OCI-LY3 (cell line): ENCODE results near the gene TEX48.

Experiments used
- H2AFZ ChIP-seq: fragments of 200-600, 300-600 bp; shearing (Covaris generic); 2 replicates; pipeline ENCODE4 v1.6.0; 2014; ENCODE audit warnings: antibody characterized with exemption, low read depth, low read length
- H3K27ac ChIP-seq: fragments of 200-600, 300-600 bp; sonication (generic); 2 replicates; pipeline ENCODE4 v1.5.1; 2014; ENCODE audit warnings: mild to moderate bottlenecking, low read length, moderate library complexity, mixed read lengths
- H3K27me3 ChIP-seq: fragments of 200-600, 300-600 bp; sonication (generic); 2 replicates; pipeline ENCODE4 v1.6.1; 2014; ENCODE audit warnings: low read depth, low read length, mixed read lengths
- H3K36me3 ChIP-seq: fragments of 200-600, 300-600 bp; sonication (generic); replicated peaks from 2 replicates; pipeline ENCODE3; 2014; ENCODE audit warnings: low read depth, low read length, mixed read lengths
- H3K4me1 ChIP-seq: fragments of 300-600, 200-600 bp; sonication (generic); 2 replicates; pipeline ENCODE4 v1.6.1; 2014; ENCODE audit warnings: low read length, mixed read lengths
- H3K4me2 ChIP-seq: fragments of 200-600, 300-600 bp; sonication (generic); 2 replicates; pipeline ENCODE4 v1.6.1; 2014; ENCODE audit warnings: low read length, mixed read lengths
- H3K4me3 ChIP-seq: fragments of 300-600, 200-600 bp; sonication (generic); 2 replicates; pipeline ENCODE4 v1.5.1; 2014; ENCODE audit warnings: antibody characterized with exemption, mild to moderate bottlenecking, low read length, moderate library complexity
- H3K79me2 ChIP-seq: fragments of 300-600, 200-600 bp; shearing (Covaris generic); 2 replicates; pipeline ENCODE4 v1.6.1; 2014; ENCODE audit warnings: mild to moderate bottlenecking, low read length, mixed read lengths
- H3K9ac ChIP-seq: fragments of 300-600, 200-600 bp; shearing (Covaris generic); 2 replicates; pipeline ENCODE4 v1.6.0; 2014; ENCODE audit warnings: mild to moderate bottlenecking, low read length, moderate library complexity
- H3K9me3 ChIP-seq: fragments of 200-600, 300-600 bp; shearing (Covaris generic); 2 replicates; pipeline ENCODE4 v1.6.1; 2014; ENCODE audit warnings: low read length, mixed read lengths; ENCODE audit not compliant: insufficient read depth
- H4K20me1 ChIP-seq: fragments of 200-600, 300-600 bp; sonication (generic); 2 replicates; pipeline ENCODE4 v1.6.1; 2016; ENCODE audit warnings: low read length, mixed read lengths; ENCODE audit not compliant: insufficient read depth
- CTCF ChIP-seq: fragments of 200-600, 300-600 bp; sonication (generic); IDR thresholded peaks from 2 replicates; pipeline ENCODE4 v1.5.1; 2014; ENCODE audit warnings: antibody characterized with exemption, low read length, low read depth
- EZH2phosphoT487 ChIP-seq: fragments of 200-600 bp; shearing (Covaris generic); IDR thresholded peaks from 2 replicates; pipeline ENCODE4 v1.6.1; 2018; ENCODE audit warnings: antibody characterized with exemption, mixed run types, low read depth

The TEX48 gene

GRCh38 chr9:114643001-114643400 is 39.0 kb downstream of the TEX48 start:
- no peak overlapping the region for H2AFZ ChIP-seq
- H3K27me3 ChIP-seq = no peaks in the 10 kb centered on the region
- H3K4me3 ChIP-seq = no peak overlapping the region
- no peaks in the 10 kb centered on the region for H3K79me2 ChIP-seq
- no peaks in the 10 kb centered on the region for H3K9me3 ChIP-seq
- no peaks in the 10 kb centered on the region for H3K4me1 ChIP-seq
- TF ChIP-seq CTCF = no peak
- no peak for TF ChIP-seq EZH2phosphoT487
- H3K4me2 ChIP-seq = no peak overlapping the region
- H4K20me1 ChIP-seq = 0 out of 2 replicates have a peak, but pooled peaks cover 6% of the 10 kb centered on the region
- H3K27ac ChIP-seq = no peak overlapping the region
- peaks cover 80% of the 10 kb centered on the region for H3K36me3 ChIP-seq
- H3K9ac ChIP-seq = no peak overlapping the region

DNA sequence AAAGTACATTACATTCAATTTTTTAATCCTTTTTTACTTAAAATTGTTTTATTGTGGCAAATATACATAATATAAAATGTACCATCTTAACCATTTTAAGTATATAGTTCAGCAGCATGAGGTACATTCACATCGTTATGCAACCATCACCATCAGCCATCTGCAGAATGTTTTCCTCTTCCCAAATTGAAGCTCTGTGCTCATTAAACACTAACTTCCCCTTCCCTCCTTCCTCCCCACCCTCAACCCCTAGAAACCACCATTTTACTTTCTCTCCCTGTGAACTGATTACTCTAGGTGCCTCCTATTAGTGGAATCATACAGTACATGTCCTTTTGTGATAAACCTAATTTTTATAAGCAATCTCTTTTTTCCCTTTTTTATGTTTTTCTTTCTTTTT is 40.0 kb downstream of the TEX48 start:
- Histone ChIP-seq H4K20me1 (0 out of 2 replicates have a peak, but pooled peaks cover 6% of the 10 kb centered on the region), H3K79me2 (no peaks in the 10 kb centered on the region), H3K9me3 (no peaks in the 10 kb centered on the region), H3K36me3 (peaks cover 78% of the 10 kb centered on the region), H3K27me3 (no peaks in the 10 kb centered on the region), H3K27ac (no peak overlapping the region), H2AFZ (no peak overlapping the region), H3K9ac (no peak overlapping the region), H3K4me2 (no peak overlapping the region), H3K4me1 (no peaks in the 10 kb centered on the region), H3K4me3 (no peak overlapping the region)
- TF ChIP-seq EZH2phosphoT487 = no peak
- TF ChIP-seq CTCF = no peak

GRCh38 chr9:114638404-114638803 is 43.6 kb downstream of the TEX48 start:
- Histone ChIP-seq H3K9me3 (no peaks in the 10 kb centered on the region), H3K36me3 (peaks cover 74% of the 10 kb centered on the region), H3K27ac (no peak overlapping the region), H4K20me1 (0 out of 2 replicates have a peak, but pooled peaks cover 3% of the 10 kb centered on the region), H2AFZ (no peak overlapping the region), H3K9ac (no peak overlapping the region), H3K4me1 (no peaks in the 10 kb centered on the region), H3K27me3 (no peaks in the 10 kb centered on the region), H3K4me2 (no peak overlapping the region), H3K4me3 (no peak overlapping the region), H3K79me2 (no peaks in the 10 kb centered on the region)
- TF ChIP-seq CTCF (no peak), EZH2phosphoT487 (no peak)

DNA sequence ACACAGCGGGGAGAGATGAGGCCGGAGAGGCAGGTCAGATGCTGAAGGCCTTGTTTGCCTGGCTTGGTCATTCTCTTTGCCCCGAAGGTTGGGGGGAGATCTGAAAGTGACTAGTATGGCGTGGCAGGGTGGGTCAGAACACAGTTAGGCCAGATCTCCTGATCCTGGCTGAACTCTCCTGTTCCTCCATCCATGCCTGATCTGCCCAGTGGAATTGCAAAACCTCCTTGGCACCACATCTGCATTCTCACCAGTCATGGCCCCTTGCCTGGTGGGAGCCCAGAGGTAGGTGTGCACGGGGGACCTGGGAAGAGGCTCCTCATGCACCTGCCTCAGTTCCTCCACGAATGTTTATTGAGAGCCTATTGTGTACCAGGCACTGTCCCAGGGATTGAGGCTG is 47.6 kb downstream of the TEX48 start:
- Histone ChIP-seq H3K9ac (no peak overlapping the region), H2AFZ (no peak overlapping the region), H3K27ac (no peak overlapping the region), H3K79me2 (no peaks in the 10 kb centered on the region), H4K20me1 (no peaks in the 10 kb centered on the region), H3K36me3 (peaks cover 78% of the 10 kb centered on the region), H3K27me3 (no peaks in the 10 kb centered on the region), H3K9me3 (no peaks in the 10 kb centered on the region), H3K4me2 (no peak overlapping the region), H3K4me1 (no peaks in the 10 kb centered on the region), H3K4me3 (no peak overlapping the region)
- TF ChIP-seq CTCF (no peak), EZH2phosphoT487 (no peak)
